Kidney glomerular epithelial cell (primary cell): ENCODE data around the gene BRMS1.
"Not testable (repeated sequence)": the region's sequence is repeated elsewhere in the genome, so short reads cannot be mapped to it uniquely, and the experiment has no call there.

Experiments used
- DNase-seq: peaks from one replicate; lab custom pipeline; 2025; lab: John Stamatoyannopoulos, UW

BRMS1 gene

GRCh38 chr11:66363187-66363601, 18.3 kb upstream of the BRMS1 start:
- DNase-seq = no peak

DNA sequence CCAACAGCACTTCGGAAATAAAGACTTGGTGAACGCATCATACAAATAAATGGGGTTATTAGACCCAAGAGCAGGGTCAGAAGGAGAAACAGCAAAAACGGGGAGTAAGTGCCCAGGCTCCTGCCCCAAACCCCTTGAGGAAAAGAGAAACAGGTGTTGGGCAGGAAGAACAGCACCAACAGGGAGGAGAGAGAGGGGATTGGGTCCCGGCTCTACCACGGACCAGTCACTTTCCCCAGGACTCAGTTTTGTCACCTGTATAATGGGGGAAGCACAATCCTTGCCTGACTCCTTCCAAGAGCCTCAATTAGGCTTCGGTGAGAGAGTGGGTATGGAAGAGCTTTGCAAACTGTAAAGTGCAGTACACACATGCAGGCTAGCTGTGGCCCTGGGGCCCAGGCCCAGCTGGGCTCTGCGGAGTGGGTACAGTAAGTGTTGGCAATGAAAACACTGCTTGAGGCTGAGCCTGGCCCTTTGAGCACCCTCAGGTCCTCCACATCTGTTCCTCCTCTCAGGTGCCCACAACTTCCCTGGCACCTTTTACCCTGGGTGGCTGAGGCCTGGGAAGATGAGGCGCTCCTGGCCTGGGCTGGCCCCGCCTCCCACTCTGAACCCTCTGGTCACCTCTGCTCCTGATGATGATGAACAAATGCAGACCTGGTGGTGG, 17.7 kb upstream of the BRMS1 start:
- DNase-seq = no peak

GRCh38 chr11:66361502-66361941, 16.6 kb upstream of the BRMS1 start:
- no peak for DNase-seq

DNA sequence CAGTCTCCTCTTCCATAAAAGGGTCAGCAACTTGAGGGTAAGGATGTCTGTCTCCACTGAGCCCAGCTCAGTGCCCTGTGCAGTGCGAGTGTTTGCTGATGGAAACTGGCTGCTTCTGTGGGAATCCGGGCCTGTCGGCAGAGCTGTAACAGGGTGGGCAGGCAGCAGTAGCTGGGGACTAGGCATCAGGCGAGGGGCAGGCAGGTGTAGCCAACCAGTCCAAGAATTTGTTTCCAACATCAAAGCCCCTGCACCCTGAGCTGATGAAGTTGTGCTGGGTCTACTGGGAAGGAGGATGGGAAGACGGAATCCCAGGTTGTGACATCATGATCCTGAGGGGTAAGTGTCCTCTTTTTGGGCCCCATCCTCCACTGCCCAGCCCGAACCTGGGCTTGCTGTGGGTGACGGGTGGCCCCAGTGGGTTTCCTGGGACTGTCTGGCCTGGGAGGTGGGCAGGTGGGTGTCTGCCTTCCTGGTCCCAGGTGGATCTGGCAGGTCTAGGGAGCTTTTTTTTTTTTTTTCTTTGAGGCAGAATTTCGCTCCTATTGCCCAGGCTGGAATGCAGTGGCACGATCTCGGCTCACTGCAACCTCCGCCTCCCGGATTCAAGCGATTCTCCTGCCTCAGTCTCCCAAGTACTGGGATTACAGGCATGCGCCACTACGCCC, 15.6 kb upstream of the BRMS1 start:
- no peak for DNase-seq

DNA sequence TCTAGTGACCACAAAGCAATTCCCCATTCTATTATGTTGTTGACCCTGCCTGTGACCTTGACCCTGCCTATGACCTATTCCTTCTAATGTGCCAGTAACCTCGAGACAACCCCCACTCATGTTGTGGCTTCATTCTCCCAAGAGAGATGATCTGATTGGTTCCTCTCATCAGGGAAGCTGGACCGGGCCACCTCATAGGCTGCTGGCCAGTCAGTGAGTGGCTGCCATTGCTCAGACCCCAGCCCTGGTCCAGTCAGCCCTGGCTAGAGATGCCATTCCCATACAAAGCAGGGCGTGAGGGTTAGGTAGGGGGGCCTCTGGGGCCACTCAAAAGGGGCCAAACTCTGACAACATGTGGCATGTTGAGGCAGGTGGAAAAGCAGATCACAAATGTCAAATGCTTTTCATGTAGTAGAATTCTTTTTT, 14.8 kb upstream of the BRMS1 start:
- no peak for DNase-seq

GRCh38 chr11:66350560-66351235, 5.8 kb upstream of the BRMS1 start:
- DNase-seq = not testable (repeated sequence)

DNA sequence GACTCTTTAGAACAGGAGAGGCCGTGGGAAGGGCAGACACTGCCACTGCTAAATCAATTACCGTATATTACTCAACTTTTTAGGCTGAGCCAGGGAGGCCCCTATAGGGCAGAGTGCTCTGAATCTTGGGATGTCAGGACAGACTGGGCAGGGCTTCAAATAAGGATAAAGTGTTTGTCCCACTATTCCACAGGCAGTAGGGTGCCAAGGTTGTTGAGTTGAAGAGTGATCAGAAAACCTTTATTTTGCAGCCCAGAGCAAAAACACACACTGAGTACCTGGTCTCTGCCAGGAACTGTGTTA, 4.1 kb upstream of the BRMS1 start:
- no peak for DNase-seq

GRCh38 chr11:66347425-66348276, 2.7 kb upstream of the BRMS1 start, which contains the start of gene B4GAT1:
TSS of gene B4GAT1 (minus strand) at chr11:66347629. CDS start at chr11:66347545, 84 bp downstream.
- peak; percentile 79 for DNase-seq

GRCh38 chr11:66346476-66347424, 1.8 kb upstream of the BRMS1 start:
- no peak for DNase-seq

DNA sequence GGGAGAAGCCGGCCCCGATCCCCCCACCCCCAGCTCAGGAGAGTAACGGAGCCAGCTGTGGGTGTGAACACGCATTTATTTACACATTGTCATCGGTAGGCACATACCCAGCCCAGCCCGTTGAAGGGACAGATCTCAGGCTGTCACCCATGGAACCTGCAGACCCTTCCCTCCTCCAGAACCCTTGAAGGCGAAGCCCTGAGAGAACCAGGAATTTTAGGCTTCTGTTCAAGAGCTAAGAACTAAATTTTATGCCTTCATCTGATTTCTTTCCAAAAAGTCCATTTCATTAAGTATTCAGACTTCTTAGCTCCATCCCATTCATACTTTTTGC, 379 bp upstream of the BRMS1 start:
- no peak for DNase-seq

DNA sequence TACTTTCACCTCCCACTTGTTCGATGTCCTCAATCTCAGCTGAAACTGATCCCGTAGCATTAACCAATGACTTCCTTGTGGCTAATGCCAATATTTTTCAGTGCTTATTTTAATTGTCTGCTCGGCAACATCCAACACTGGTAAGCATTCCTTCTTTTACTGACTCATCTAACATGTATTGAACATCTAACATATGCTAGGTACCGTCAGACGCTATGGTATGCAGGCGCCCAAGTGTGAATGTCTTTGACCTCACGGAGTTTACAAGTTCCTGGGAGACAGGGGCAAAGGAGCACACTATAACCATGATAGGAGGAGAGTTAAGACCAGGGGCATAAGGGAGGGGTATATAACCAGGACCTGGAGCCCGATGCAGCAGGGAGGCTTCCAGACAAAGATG, 1.7 kb downstream of the BRMS1 start:
- no peak for DNase-seq

DNA sequence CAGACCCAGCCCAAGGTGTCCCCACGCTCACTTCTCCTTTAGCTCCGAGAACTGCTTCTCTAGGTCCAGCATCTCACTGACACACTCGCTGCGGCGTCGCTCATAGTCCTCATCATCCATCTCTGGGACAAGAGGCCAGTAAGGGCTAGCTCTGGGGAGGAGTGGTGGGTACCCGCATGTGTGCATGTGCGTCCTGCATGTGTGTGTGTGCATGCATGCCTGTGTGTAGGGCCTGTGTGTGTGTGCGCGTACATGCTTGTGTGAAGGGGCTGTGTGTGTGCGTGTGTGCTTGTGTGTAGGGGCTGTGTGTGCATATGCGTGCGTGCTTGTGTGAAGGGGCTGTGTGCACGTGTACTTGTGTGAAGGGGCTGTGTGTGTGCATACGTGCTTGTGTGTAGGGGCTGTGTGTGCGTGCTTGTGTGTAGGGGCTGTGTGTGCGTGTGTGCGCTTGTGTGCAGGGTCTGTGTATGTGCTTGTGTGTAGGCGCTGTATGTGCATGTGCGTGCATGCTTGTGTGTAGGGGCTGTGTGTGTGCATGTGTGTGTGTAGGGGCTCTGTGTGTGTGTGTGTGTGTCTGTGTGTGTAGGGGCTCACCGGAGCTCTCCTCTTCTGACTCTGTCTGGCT, 3.3 kb downstream of the BRMS1 start:
- no peak for DNase-seq

DNA sequence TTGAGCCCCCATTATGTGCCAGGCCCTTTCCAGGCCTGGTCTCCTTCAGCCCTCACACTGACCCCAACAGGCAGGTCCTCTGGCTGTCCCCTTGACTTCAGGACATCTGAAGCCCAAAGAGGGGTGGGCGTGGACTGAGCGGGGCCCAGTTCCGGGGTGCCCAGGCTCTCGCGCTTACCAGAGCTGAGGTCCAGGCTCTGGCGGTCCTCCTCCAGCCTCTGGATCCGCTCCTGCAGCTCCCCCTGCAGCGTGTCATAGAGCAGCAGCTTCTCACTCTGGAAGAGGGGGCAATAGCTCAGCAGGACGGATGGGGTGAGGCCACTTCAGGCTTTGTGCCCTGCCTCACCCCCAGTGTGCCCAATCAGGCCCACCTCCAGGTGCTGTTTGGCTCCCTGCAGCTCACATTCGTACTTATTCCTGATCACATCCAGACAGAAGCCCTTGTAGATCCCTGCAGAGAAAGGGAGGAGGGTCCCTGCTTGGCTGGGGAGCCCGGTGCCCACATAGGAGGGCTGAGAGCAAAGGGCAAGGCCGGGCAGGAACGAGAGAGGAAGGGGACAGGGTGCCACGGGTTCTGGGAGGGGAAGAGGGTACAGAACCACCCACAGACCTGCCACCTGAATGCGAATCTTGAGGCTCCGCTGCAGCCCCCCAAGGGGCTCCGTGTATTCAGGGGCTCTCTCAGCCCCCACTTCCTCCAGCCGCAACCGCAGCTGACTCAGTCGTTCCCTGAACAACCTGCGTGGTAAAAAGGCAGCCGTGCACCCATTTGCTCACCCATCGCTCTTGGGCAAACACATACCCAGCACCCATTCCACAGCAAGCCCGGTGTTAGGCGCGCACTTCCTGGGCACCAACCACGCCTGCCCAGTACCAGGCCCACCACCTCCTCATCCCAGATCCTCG, 4.1 kb downstream of the BRMS1 start:
- no peak for DNase-seq

DNA sequence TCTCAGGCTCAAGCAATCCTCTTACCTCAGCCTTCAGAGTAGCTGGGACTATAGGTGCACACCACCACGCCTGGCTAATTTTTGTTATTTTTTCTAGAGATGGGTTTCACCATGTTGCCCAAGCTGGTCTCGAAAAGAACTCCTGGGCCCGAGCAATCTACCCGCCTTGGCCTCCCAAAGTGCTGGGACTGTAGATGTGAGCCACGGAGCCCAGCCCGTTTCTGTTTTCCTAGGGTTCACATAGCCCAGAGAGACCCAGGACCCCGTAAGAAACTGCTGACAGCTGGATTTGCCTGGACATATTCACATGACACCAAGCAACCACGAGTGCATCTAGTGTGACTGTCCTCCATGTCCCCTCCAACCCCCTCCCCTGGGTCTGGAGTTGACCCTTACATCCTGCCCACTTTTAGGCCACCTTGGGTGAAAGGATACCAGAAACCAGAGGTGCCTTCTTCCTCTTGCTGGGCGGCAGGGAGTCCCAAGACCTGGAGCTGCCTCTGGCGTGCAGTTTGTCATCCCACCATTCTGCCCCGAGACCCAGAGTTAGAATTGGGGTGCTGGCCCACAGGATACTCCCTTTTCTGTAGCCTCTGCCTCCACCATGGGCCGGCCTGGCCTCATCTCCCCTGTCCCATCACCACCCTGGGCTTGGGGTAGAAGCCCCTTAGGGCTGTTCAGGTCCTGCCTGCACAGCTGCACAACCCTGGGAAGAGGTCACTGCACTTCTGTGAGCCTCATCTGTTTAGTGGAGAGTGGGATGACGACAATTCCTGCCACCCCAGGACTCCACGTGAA, 5.0 kb downstream of the BRMS1 start:
- no peak for DNase-seq

DNA sequence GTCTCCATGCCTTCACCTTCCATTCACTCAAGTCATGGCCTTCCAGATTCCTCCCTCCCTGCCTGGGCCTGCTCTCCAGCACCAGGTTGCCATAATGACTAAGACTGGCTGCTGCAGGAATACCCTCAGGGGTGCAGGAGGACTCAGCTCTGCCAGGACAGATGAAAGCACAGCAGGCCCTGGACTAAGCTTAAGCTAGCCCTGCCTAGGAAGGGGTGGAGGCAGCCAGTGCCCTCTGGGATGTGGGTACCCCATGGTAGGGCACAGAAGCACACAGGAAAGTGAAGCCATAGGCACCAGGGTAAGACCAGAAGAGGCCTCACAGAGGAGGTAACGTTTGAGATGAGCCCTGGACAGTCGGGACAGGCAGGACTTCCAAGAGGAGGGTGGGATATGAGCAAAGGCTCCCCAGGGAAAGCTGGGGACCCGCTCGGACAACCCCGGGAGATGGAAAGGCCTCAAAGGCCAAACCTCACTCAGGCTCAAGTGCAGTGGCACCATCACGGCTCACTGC, 5.7 kb downstream of the BRMS1 start:
- no peak for DNase-seq

DNA sequence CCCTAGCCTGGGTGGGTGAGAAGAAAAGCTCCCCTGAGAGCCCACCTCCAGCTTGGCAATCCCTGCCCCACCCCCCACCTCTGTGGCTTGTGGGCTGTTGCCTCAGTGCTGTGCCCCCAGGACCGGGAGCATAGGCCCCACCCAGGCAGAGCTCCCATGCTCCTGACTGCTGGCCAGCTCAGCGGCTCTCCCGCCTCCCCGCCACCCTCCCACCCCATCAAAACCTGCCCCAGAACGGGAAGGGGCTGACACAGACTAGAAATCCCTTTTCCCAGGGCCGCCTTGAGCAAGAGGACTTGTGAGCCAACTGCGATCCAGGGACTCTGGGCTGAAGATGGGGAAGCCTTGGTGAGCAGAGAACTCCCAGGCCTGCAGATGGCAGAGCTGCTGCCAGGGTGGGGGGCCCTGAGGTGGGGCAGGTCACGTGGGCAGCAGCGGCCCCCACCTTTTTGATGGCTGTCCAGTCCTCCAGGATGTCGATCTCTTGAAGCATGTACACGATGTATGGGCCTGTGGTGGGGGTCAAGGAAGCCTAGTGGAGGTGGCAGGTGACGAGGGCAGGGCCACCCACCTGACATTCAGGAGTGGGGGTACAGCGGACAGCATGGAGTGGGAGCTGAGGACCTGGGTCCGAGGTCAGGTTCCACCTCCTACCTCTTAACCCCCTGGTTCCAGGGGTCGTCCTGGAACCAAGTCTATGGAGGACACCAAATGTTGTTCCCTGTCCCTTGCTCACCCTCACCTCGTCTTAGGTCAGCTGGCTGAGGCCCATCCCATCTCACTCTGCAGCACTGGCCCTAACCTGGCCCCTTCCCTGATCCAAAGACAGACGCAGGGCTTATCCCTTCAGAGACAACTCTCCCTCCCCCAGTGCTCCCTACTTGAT, 6.4 kb downstream of the BRMS1 start:
- no peak for DNase-seq

- no peak for DNase-seq
Measured at GRCh38 chr11:66337103-66337899, 7.6 kb downstream of the BRMS1 start.
